Keratinocyte (primary cell): ENCODE data around the gene PIP. TPM values are rescaled to one million over a fixed set of nuclear protein-coding genes. Genes with fewer than 3 reads are reported as not detected.

ENCODE experiments used
- DNase-seq: peaks from one replicate; pipeline ENCODE4 v3.0.0-alpha.2; 2011; ENCODE audit warnings: low read depth, missing footprints, low spot score
- FAIRE-seq: peaks from 2 replicates; lab custom pipeline; 2011; peaks lifted over from hg19 to GRCh38; lab: Jason Lieb, UNC
- H2AFZ ChIP-seq: 2 replicates; pipeline ENCODE4 v1.6.0; 2012; ENCODE audit warnings: low read length, control low read depth, inconsistent platforms; ENCODE audit not compliant: control insufficient read depth
- H3K27ac ChIP-seq: 2 replicates; pipeline ENCODE4 v1.5.1; 2011; ENCODE audit warnings: low read length; ENCODE audit not compliant: control insufficient read depth, insufficient read depth
- H3K27me3 ChIP-seq: 3 replicates; pipeline ENCODE4 v1.6.0; 2011; ENCODE audit warnings: low read length; ENCODE audit not compliant: control insufficient read depth, insufficient read depth; ENCODE audit errors: extremely low read depth
- H3K36me3 ChIP-seq, 2 experiments: 2 replicates in 1 of 2; 3 replicates in 1 of 2; pipeline ENCODE4 v1.5.1; 2011; ENCODE audit warnings: low read length in 2 of 2, mild to moderate bottlenecking in 1 of 2; ENCODE audit not compliant: control insufficient read depth in 2 of 2, insufficient read depth in 2 of 2; ENCODE audit errors: extremely low read depth in 1 of 2
- H3K4me1 ChIP-seq: 3 replicates; pipeline ENCODE4 v1.5.1; 2011; ENCODE audit warnings: low read length; ENCODE audit not compliant: control insufficient read depth, insufficient read depth; ENCODE audit errors: extremely low read depth
- H3K4me2 ChIP-seq: 3 replicates; pipeline ENCODE4 v1.6.0; 2011; ENCODE audit warnings: low read depth, low read length; ENCODE audit not compliant: control insufficient read depth, insufficient read depth; ENCODE audit errors: extremely low read depth
- H3K4me3 ChIP-seq, 3 experiments: fragments of 200-600 bp in 1 of 3; sonication (generic) in 1 of 3; 2 replicates in 2 of 3; 3 replicates in 1 of 3; pipeline ENCODE4 v1.5.1; 2011 to 2016; ENCODE audit warnings: low read length in 3 of 3, mild to moderate bottlenecking in 3 of 3, control low read depth in 2 of 3, inconsistent platforms in 1 of 3, low read depth in 1 of 3, mixed read lengths in 1 of 3, mixed run types in 1 of 3, moderate library complexity in 1 of 3; ENCODE audit not compliant: control insufficient read depth in 2 of 3, insufficient read depth in 2 of 3; ENCODE audit errors: extremely low read depth in 1 of 3
- H3K79me2 ChIP-seq: 2 replicates; pipeline ENCODE4 v1.6.0; 2012; ENCODE audit warnings: low read length; ENCODE audit not compliant: control insufficient read depth, insufficient read depth
- H3K9ac ChIP-seq: 3 replicates; pipeline ENCODE4 v1.6.0; 2011; ENCODE audit warnings: low read length; ENCODE audit not compliant: control insufficient read depth, insufficient read depth; ENCODE audit errors: extremely low read depth
- H3K9me1 ChIP-seq: 3 replicates; pipeline ENCODE4 v1.6.0; 2011; ENCODE audit warnings: low read length; ENCODE audit not compliant: control insufficient read depth, insufficient read depth; ENCODE audit errors: extremely low read depth
- H3K9me3 ChIP-seq: 2 replicates; pipeline ENCODE4 v1.5.1; 2012; ENCODE audit warnings: low read depth, low read length; ENCODE audit not compliant: control insufficient read depth
- H4K20me1 ChIP-seq: 3 replicates; pipeline ENCODE4 v1.6.0; 2011; ENCODE audit warnings: low read length; ENCODE audit not compliant: control insufficient read depth, insufficient read depth; ENCODE audit errors: extremely low read depth
- EZH2 ChIP-seq: IDR thresholded peaks from one replicate; pipeline ENCODE4 v1.6.1; 2012; ENCODE audit warnings: inconsistent platforms, mild to moderate bottlenecking, low read length, moderate library complexity
- dilution Hi-C: fragments of 300-500 bp; cut with MboI; formaldehyde crosslinking; loops from one replicate; pipeline ENCODE4 v1.7.0; 2020; ENCODE audit warnings: low sequenced_read_pairs; ENCODE audit not compliant: extremely low pct_ligation_motif_present
- polyA plus RNA-seq, 5 experiments: library from polyadenylated mRNA; depleted of rRNA in 3 of 5; stranded (reverse) in 3 of 5; stranded (forward) in 1 of 5; unstranded in 1 of 5; fragments of >200 nt; gene quantifications; 1 replicate in 1 of 5; 2 replicates in 3 of 5; 3 replicates in 1 of 5; pipeline versions ENCODE4 v1.2.1 to v1.2.3, GENCODE V29; 2011 to 2012; ENCODE audit warnings: missing spikeins in 2 of 5, low read depth in 1 of 5, low replicate concordance in 1 of 5
- TF ChIP-seq, protein P1 (sequence below), 3 experiments: IDR thresholded peaks in 1 of 3; conservative IDR thresholded peaks in 1 of 3; optimal IDR thresholded peaks in 1 of 3; 2 replicates in 2 of 3; 3 replicates in 1 of 3; pipeline versions ENCODE3 to v1.5.1; 2011; ENCODE audit warnings: low read length in 3 of 3, mild to moderate bottlenecking in 3 of 3, moderate library complexity in 2 of 3, control low read depth in 1 of 3, inconsistent platforms in 1 of 3; ENCODE audit not compliant: insufficient read depth in 2 of 3; ENCODE audit errors: extremely low read depth in 1 of 3

The PIP gene
- polyA plus RNA-seq, 1 donor (not counting 4 experiments of a cell fraction or from before 2014, with no cell fraction given) = not detected

DNA sequence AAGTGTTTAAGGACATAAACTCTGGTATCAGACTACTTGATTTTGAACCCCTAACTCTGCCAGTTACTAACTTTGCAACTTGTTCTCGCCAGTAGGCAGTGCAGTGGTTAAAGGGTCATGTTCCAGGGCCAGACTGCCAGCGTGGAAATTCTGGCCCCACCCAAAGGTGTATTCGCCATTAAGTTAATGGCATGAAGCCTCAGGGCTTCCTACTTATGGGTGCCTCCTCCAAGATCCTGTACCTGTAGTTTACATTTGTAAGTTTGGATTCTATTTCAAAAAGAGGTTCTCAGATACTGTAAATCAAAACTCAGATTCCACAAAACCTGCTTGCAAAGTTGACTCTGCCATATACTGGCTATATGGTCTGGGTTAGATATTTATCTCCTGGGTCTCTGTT is 2.8 kb upstream of the PIP start:
- no peak for TF ChIP-seq EZH2
- TF ChIP-seq, protein P1, sequence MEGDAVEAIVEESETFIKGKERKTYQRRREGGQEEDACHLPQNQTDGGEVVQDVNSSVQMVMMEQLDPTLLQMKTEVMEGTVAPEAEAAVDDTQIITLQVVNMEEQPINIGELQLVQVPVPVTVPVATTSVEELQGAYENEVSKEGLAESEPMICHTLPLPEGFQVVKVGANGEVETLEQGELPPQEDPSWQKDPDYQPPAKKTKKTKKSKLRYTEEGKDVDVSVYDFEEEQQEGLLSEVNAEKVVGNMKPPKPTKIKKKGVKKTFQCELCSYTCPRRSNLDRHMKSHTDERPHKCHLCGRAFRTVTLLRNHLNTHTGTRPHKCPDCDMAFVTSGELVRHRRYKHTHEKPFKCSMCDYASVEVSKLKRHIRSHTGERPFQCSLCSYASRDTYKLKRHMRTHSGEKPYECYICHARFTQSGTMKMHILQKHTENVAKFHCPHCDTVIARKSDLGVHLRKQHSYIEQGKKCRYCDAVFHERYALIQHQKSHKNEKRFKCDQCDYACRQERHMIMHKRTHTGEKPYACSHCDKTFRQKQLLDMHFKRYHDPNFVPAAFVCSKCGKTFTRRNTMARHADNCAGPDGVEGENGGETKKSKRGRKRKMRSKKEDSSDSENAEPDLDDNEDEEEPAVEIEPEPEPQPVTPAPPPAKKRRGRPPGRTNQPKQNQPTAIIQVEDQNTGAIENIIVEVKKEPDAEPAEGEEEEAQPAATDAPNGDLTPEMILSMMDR (optimal IDR thresholded peaks at IDR 0.05 in 1 of 3, IDR thresholded peaks at IDR 0.05 in 1 of 3, conservative IDR thresholded peaks at IDR 0.05 in 1 of 3; ENCODE audit: extremely low read depth in 1 of 3, insufficient read depth in 2 of 3, low read length in 3 of 3) = no peak
- Histone ChIP-seq H3K9ac (no peak overlapping the region), H3K9me3 (no peaks in the 10 kb centered on the region), H3K4me3 (no peak overlapping the region), H3K9me1 (no peaks in the 10 kb centered on the region), H2AFZ (no peak overlapping the region), H3K27ac (no peak overlapping the region), H4K20me1 (no peaks in the 10 kb centered on the region), H3K4me2 (no peak overlapping the region), H3K27me3 (no peaks in the 10 kb centered on the region), H3K36me3 (no peaks in the 10 kb centered on the region), H3K79me2 (no peaks in the 10 kb centered on the region), H3K4me1 (no peaks in the 10 kb centered on the region)
- no peak for FAIRE-seq
- dilution Hi-C loops = no loop called here
- no peak for DNase-seq

DNA sequence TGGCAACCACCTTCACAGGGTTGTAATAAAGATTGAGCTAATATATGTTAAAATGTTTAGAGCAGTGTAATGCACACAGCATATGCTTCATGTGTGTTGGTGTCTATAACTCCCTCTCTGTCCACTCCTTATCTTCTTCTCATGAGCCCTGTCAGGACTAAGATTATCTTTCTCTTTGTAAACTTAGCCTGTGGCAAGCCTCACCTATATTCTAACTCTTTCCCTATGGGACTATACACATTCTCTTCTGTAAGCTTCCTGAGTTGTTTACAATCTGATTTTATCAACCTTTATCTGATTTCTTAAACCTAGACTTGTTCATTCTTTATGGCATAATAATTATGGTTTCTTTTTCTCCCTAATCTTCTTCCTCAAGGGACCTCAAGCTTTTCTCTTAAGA is 2.4 kb upstream of the PIP start:
- Histone ChIP-seq H3K9me1 (no peaks in the 10 kb centered on the region), H3K4me3 (no peak overlapping the region), H3K9ac (no peak overlapping the region), H2AFZ (no peak overlapping the region), H3K9me3 (no peaks in the 10 kb centered on the region), H3K4me1 (no peaks in the 10 kb centered on the region), H3K27me3 (no peaks in the 10 kb centered on the region), H3K4me2 (no peak overlapping the region), H3K79me2 (no peaks in the 10 kb centered on the region), H4K20me1 (no peaks in the 10 kb centered on the region), H3K36me3 (no peaks in the 10 kb centered on the region), H3K27ac (no peak overlapping the region)
- TF ChIP-seq, protein P1 (optimal IDR thresholded peaks at IDR 0.05 in 1 of 3, IDR thresholded peaks at IDR 0.05 in 1 of 3, conservative IDR thresholded peaks at IDR 0.05 in 1 of 3; ENCODE audit: extremely low read depth in 1 of 3, insufficient read depth in 2 of 3, low read length in 3 of 3) = no peak
- no peak for TF ChIP-seq EZH2
- DNase-seq = no peak
- no peak for FAIRE-seq
- dilution Hi-C loops = no loop called here
